ENCODE results near the gene MRPL45. TPM values are rescaled to one million over a fixed set of nuclear protein-coding genes. Genes with fewer than 3 reads are reported as not detected.
A peak's percentile ranks its signal among the peaks of the same experiment; 100 is the strongest.

MRPL45 gene
- total RNA-seq, 1 experiment from 2014 or later: 60.3 TPM

GRCh38 chr17:38315497-38315896, 18.5 kb downstream of the MRPL45 start (continued):
- no peak for TF ChIP-seq ARID4B (CRISPR knock-in tag; IDR thresholded peaks at IDR 0.05; ENCODE audit: borderline replicate concordance)
- no peak for TF ChIP-seq FOXP1 (CRISPR knock-in tag; IDR thresholded peaks at IDR 0.05; ENCODE audit: borderline replicate concordance)
- no peak for TF ChIP-seq TCF7 (CRISPR knock-in tag; IDR thresholded peaks at IDR 0.05; ENCODE audit: low read depth)
- no peak for TF ChIP-seq ZNF263 (CRISPR knock-in tag; IDR thresholded peaks at IDR 0.05; ENCODE audit: low read depth)
- no peak for TF ChIP-seq ZNF281 (CRISPR knock-in tag; IDR thresholded peaks at IDR 0.05)
- TF ChIP-seq ZNF532 (CRISPR knock-in tag; IDR thresholded peaks at IDR 0.05; ENCODE audit: borderline replicate concordance): no peak
- TF ChIP-seq PRDM15 (CRISPR knock-in tag; IDR thresholded peaks at IDR 0.05): no peak
- TF ChIP-seq JAZF1 (CRISPR knock-in tag; IDR thresholded peaks at IDR 0.05): no peak

GRCh38 chr17:38317081-38317480, 20.1 kb downstream of the MRPL45 start:
- H3K4me3 Mint-ChIP-seq: no peak overlapping the region
- DNase-seq (ENCODE audit: low spot score) (no peak), ATAC-seq (no peak)
- H3K4me1 Mint-ChIP-seq: no peaks in the 10 kb centered on the region
- H3K27me3 Mint-ChIP-seq (ENCODE audit: low read depth): no peaks in the 10 kb centered on the region
- ChIA-PET CTCF (interaction anchor here (0.7 to 1.7 kb wide), 4 partner anchors 14 to 97 kb away, joined by 3 to 6 read pairs (median 4); no protein-coding TSS in a partner anchor), POLR2A (no interaction called here)
- peaks cover 35% of the 10 kb centered on the region for H3K36me3 Mint-ChIP-seq
- H3K9me3 Mint-ChIP-seq: no peaks in the 10 kb centered on the region
- peak overlapping the region; percentile 72 for H3K27ac Mint-ChIP-seq
- no peak for TF ChIP-seq GRHL2 (CRISPR knock-in tag; IDR thresholded peaks at IDR 0.05; ENCODE audit: insufficient replicate concordance, severe bottlenecking)
- no peak for TF ChIP-seq SOX15 (CRISPR knock-in tag; IDR thresholded peaks at IDR 0.05)
- no peak for TF ChIP-seq ZNF138 (CRISPR knock-in tag; conservative IDR thresholded peaks at IDR 0.05)
- TF ChIP-seq SP1 (CRISPR knock-in tag; conservative IDR thresholded peaks at IDR 0.05): no peak
- TF ChIP-seq ATF1 (CRISPR knock-in tag; IDR thresholded peaks at IDR 0.05): no peak
- no peak for TF ChIP-seq PRRX2 (CRISPR knock-in tag; IDR thresholded peaks at IDR 0.05)
- no peak for TF ChIP-seq STAT6 (CRISPR knock-in tag; conservative IDR thresholded peaks at IDR 0.05; ENCODE audit: low read depth)
